Measurements from ENCODE around the gene SAP25. TPM values are rescaled to one million over a fixed set of nuclear protein-coding genes. Genes with fewer than 3 reads are reported as not detected.

SAP25 gene
- total RNA-seq, 1 experiment from 2014 or later, result 3.0 TPM

DNA sequence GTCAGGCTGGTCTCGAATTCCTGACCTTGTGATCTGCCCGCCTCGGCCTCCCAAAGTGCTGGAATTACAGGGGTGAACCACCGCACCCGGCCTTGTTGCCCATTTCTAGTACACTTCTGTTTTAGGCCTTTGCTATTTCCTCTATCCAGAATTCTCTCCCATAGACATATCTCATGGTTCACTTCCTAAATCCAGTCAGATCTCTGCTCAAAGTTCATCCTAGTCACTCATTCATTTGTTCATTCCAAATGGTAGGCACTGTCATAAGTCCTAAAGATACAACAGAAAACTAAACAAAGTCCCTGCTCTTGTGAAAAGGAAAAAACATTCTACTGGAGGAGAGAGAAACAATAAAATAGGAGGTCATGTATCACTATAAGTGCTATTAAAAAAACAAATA lies 36.3 kb upstream of the SAP25 start:
- POLR2A ChIA-PET, result no interaction called here

GRCh38 chr7:100607111-100607510 lies 33.4 kb upstream of the SAP25 start:
- ChIA-PET CTCF (interaction anchor here (1.0 kb wide), 1 partner anchor 245 kb away, joined by 3 read pairs; the partner anchor contains the start of gene SLC12A9), POLR2A (no interaction called here)
- H3K9me3 ChIP-seq (ENCODE audit: control insufficient read depth, insufficient read depth, low read depth, low read length), result no peaks in the 10 kb centered on the region
- no peak for ATAC-seq
- BruUV-seq (replicated peaks), result no TSS peak
- no peak for DNase-seq (ENCODE audit: low read depth, low spot score)
- TF ChIP-seq CTCF (IDR thresholded peaks at IDR 0.05), result no peak
- TF ChIP-seq TCF7L2 (IDR thresholded peaks at IDR 0.05; ENCODE audit: low read depth, low read length), result no peak
- TF ChIP-seq POLR2AphosphoS5 (IDR thresholded peaks at IDR 0.05; ENCODE audit: low read depth, low read length), result no peak
- no peak for TF ChIP-seq REST (IDR thresholded peaks at IDR 0.05; ENCODE audit: insufficient read depth in 1 of 2, low read depth in 2 of 2, low read length in 1 of 2)
- TF ChIP-seq SIN3A (IDR thresholded peaks at IDR 0.05; ENCODE audit: borderline replicate concordance, insufficient read depth, low read depth, low read length), result no peak
- H3K27me3 ChIP-seq (ENCODE audit: control insufficient read depth, insufficient read depth, low read length), result no peaks in the 10 kb centered on the region
- intact Hi-C loops (cut with micrococcal nuclease; ENCODE audit: unreplicated experiment), result no loop called here
- H3K4me3 ChIP-seq (ENCODE audit: low read depth in 2 of 2, low read length in 2 of 2), result no peak overlapping the region
- in situ Hi-C loops (cut with HindIII; ENCODE audit: low pct_unique_long_range_greater_than_20kb, low sequenced_read_pairs), result no loop called here
- H3K27ac ChIP-seq (ENCODE audit: low read length), result no peak overlapping the region
- peaks cover 8% of the 10 kb centered on the region; the same call in 1 of the 2 replicates for H3K4me1 ChIP-seq (ENCODE audit: control insufficient read depth, insufficient read depth, low read length)
- no peaks in the 10 kb centered on the region for H3K36me3 ChIP-seq (ENCODE audit: control insufficient read depth, insufficient read depth, low read length)

More for the DNA sequence above, 36.3 kb upstream of the SAP25 start:
- intact Hi-C loops (cut with micrococcal nuclease; ENCODE audit: unreplicated experiment) (no loop called here), in situ Hi-C loops (cut with HindIII; ENCODE audit: low pct_unique_long_range_greater_than_20kb, low sequenced_read_pairs) (no loop called here)
- ATAC-seq, result no peak
- H3K36me3 ChIP-seq (ENCODE audit: control insufficient read depth, insufficient read depth, low read length), result no peaks in the 10 kb centered on the region
- H3K4me3 ChIP-seq (ENCODE audit: low read depth in 2 of 2, low read length in 2 of 2), result no peak overlapping the region
- no peak overlapping the region for H3K27ac ChIP-seq (ENCODE audit: low read length)
- TF ChIP-seq POLR2AphosphoS5 (IDR thresholded peaks at IDR 0.05; ENCODE audit: low read depth, low read length), result no peak
- no peak for TF ChIP-seq REST (IDR thresholded peaks at IDR 0.05; ENCODE audit: insufficient read depth in 1 of 2, low read depth in 2 of 2, low read length in 1 of 2)
- TF ChIP-seq CTCF (IDR thresholded peaks at IDR 0.05), result no peak
- no peak for TF ChIP-seq TCF7L2 (IDR thresholded peaks at IDR 0.05; ENCODE audit: low read depth, low read length)
- TF ChIP-seq SIN3A (IDR thresholded peaks at IDR 0.05; ENCODE audit: borderline replicate concordance, insufficient read depth, low read depth, low read length), result no peak
- H3K4me1 ChIP-seq (ENCODE audit: control insufficient read depth, insufficient read depth, low read length), result peaks cover 13% of the 10 kb centered on the region
- H3K9me3 ChIP-seq (ENCODE audit: control insufficient read depth, insufficient read depth, low read depth, low read length), result no peaks in the 10 kb centered on the region
- CTCF ChIA-PET, result interaction anchor here (0.6 kb wide), 1 partner anchor 149 kb away, joined by 7 read pairs; no protein-coding TSS in a partner anchor
- BruUV-seq (replicated peaks), result no TSS peak
- no peak for DNase-seq (ENCODE audit: low read depth, low spot score)
- H3K27me3 ChIP-seq (ENCODE audit: control insufficient read depth, insufficient read depth, low read length), result no peaks in the 10 kb centered on the region

All from Panc1 (cell line).